HepG2 (cell line): ENCODE measurements around the gene STX5. TPM values are rescaled to one million over a fixed set of nuclear protein-coding genes. Genes with fewer than 3 reads are reported as not detected.

Experiments
- ATF7 ChIP-seq, 2 experiments: fragments of 450-650 bp in 1 of 2; sonication (generic) in 1 of 2; formaldehyde crosslinking in 1 of 2; IDR thresholded peaks; 2 replicates each; pipeline versions ENCODE4 v1.4.0 to v1.6.1; 2016 to 2020; ENCODE audit warnings: antibody characterized with exemption in 1 of 2, mild to moderate bottlenecking in 1 of 2, missing genetic modification reagents in 1 of 2
- HMG20B ChIP-seq: conservative IDR thresholded peaks from 2 replicates; pipeline ENCODE4 v1.6.1; 2016; ENCODE audit warnings: missing genetic modification reagents, missing compliant biosample characterization
- LCORL ChIP-seq, 2 experiments: fragments of 450-650 bp in 1 of 2; sonication (generic) in 1 of 2; formaldehyde crosslinking in 1 of 2; IDR thresholded peaks; 2 replicates each; pipeline versions ENCODE4 v1.5.0 to v1.6.1; 2017 to 2020; ENCODE audit warnings: antibody characterized with exemption in 1 of 2, missing genetic modification reagents in 1 of 2
- MAFG ChIP-seq: sonication (generic); formaldehyde crosslinking; IDR thresholded peaks from 2 replicates; pipeline ENCODE4 v1.5.1; 2020; ENCODE audit warnings: mild to moderate bottlenecking, missing genetic modification reagents
- NFATC3 ChIP-seq: sonication (generic); formaldehyde crosslinking; IDR thresholded peaks from 2 replicates; pipeline ENCODE4 v1.5.1; 2020; ENCODE audit warnings: mild to moderate bottlenecking, missing genetic modification reagents
- NFE2L2 ChIP-seq: fragments of 150-350 bp; IDR thresholded peaks from 2 replicates; pipeline ENCODE4 v1.6.1; 2014; ENCODE audit warnings: low read length
- NR2C2 ChIP-seq: sonication (generic); formaldehyde crosslinking; IDR thresholded peaks from 2 replicates; pipeline ENCODE4 v1.4.0; 2020; ENCODE audit warnings: missing genetic modification reagents, mild to moderate bottlenecking, moderate library complexity, borderline replicate concordance
- ZMYM2 ChIP-seq: sonication (generic); formaldehyde crosslinking; IDR thresholded peaks from 2 replicates; pipeline ENCODE4 v1.8.0; 2022; ENCODE audit warnings: mild to moderate bottlenecking, missing genetic modification reagents
- ZNF292 ChIP-seq: sonication (generic); formaldehyde crosslinking; IDR thresholded peaks from 2 replicates; pipeline ENCODE4 v1.8.1; 2022; ENCODE audit warnings: mild to moderate bottlenecking, low read depth, missing genetic modification reagents, borderline replicate concordance
- ZNF773 ChIP-seq: sonication (generic); formaldehyde crosslinking; IDR thresholded peaks from 2 replicates; pipeline ENCODE4 v1.4.0; 2020; ENCODE audit warnings: missing genetic modification reagents, borderline replicate concordance
- ZSCAN21 ChIP-seq: sonication (generic); formaldehyde crosslinking; IDR thresholded peaks from 2 replicates; pipeline ENCODE4 v1.8.0; 2022; ENCODE audit warnings: mild to moderate bottlenecking, missing genetic modification reagents, moderate library complexity, borderline replicate concordance
- polyA plus RNA-seq, 8 experiments: library from polyadenylated mRNA; depleted of rRNA in 3 of 8; stranded (reverse) in 7 of 8; unstranded in 1 of 8; fragments of >200 nt; fragmentation: Illumina TruSeq in 4 of 8; extraction: Trizol in 4 of 8; gene quantifications; 2 replicates each; pipeline versions ENCODE4 v1.2.1 to v1.2.3, GENCODE V29; 2011 to 2016; ENCODE audit warnings: low read depth in 4 of 8, missing spikeins in 1 of 8, mixed read lengths in 1 of 8; ENCODE audit not compliant: insufficient read depth in 1 of 8
- total RNA-seq, 5 experiments: library from RNA; depleted of rRNA; stranded (reverse); fragments of >200 nt; fragmentation: Illumina TruSeq; extraction: Trizol; gene quantifications; 2 replicates each; pipeline ENCODE4 v1.2.3, GENCODE V29; 2016; ENCODE audit warnings: low read depth in 1 of 5
- TF ChIP-seq, protein P1 (sequence below): sonication (generic); formaldehyde crosslinking; IDR thresholded peaks from 2 replicates; pipeline ENCODE4 v1.4.0; 2020; ENCODE audit warnings: mild to moderate bottlenecking, missing genetic modification reagents
- TF ChIP-seq, protein P2 (sequence below): IDR thresholded peaks from 2 replicates; pipeline ENCODE4 v1.6.1; 2012; ENCODE audit warnings: inconsistent platforms
- TF ChIP-seq, protein P3 (sequence below): sonication (generic); formaldehyde crosslinking; IDR thresholded peaks from 2 replicates; pipeline ENCODE4 v1.4.0; 2020; ENCODE audit warnings: missing genetic modification reagents, borderline replicate concordance
- TF ChIP-seq, protein P4 (sequence below): sonication (generic); formaldehyde crosslinking; IDR thresholded peaks from 2 replicates; pipeline ENCODE4 v1.5.0; 2020; ENCODE audit warnings: missing genetic modification reagents, mild to moderate bottlenecking, borderline replicate concordance

The STX5 gene
- total and polyA plus RNA-seq, 2 of the 13 experiments (the other 11 are each of a cell fraction or from before 2014, with no cell fraction given): 26.9 to 30.0 TPM

DNA sequence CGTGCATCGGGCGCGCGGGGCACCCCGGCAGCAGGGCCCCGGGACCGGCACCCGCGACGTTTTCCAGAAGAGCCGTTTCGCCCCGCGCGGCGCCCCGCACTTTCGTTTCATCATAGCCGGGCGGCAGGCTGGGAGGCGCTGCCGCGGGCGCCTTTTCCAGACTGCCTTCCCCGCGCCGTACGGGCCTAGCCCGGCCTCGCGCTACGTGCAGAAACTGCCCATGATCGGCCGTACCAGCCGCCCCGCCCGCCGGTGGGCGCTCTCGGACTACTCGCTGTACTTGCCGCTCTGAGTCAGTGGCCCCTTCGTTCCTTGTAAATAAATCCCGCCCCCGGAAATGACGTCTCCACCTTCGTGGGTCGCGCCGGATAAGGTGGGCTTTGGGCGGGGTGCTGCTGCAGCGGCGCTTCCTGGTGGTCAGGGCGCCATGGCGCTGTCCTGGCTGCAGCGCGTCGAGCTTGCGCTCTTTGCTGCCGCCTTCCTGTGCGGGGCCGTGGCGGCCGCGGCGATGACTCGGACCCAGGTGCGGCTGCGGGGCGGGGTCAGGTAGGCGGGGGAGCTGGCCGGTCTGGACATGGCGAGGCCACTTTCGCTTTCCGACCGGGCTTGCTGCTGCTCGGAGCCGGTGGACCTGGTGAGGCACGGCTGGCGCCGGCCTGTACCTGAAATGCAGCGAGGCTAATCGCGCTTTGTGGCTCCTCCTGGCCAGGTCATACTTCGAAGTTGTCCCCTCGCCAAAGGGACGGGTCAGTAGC, 44.7 kb downstream of the STX5 start, which contains the start of gene TMEM179B (continued):
- TF ChIP-seq, protein P1, sequence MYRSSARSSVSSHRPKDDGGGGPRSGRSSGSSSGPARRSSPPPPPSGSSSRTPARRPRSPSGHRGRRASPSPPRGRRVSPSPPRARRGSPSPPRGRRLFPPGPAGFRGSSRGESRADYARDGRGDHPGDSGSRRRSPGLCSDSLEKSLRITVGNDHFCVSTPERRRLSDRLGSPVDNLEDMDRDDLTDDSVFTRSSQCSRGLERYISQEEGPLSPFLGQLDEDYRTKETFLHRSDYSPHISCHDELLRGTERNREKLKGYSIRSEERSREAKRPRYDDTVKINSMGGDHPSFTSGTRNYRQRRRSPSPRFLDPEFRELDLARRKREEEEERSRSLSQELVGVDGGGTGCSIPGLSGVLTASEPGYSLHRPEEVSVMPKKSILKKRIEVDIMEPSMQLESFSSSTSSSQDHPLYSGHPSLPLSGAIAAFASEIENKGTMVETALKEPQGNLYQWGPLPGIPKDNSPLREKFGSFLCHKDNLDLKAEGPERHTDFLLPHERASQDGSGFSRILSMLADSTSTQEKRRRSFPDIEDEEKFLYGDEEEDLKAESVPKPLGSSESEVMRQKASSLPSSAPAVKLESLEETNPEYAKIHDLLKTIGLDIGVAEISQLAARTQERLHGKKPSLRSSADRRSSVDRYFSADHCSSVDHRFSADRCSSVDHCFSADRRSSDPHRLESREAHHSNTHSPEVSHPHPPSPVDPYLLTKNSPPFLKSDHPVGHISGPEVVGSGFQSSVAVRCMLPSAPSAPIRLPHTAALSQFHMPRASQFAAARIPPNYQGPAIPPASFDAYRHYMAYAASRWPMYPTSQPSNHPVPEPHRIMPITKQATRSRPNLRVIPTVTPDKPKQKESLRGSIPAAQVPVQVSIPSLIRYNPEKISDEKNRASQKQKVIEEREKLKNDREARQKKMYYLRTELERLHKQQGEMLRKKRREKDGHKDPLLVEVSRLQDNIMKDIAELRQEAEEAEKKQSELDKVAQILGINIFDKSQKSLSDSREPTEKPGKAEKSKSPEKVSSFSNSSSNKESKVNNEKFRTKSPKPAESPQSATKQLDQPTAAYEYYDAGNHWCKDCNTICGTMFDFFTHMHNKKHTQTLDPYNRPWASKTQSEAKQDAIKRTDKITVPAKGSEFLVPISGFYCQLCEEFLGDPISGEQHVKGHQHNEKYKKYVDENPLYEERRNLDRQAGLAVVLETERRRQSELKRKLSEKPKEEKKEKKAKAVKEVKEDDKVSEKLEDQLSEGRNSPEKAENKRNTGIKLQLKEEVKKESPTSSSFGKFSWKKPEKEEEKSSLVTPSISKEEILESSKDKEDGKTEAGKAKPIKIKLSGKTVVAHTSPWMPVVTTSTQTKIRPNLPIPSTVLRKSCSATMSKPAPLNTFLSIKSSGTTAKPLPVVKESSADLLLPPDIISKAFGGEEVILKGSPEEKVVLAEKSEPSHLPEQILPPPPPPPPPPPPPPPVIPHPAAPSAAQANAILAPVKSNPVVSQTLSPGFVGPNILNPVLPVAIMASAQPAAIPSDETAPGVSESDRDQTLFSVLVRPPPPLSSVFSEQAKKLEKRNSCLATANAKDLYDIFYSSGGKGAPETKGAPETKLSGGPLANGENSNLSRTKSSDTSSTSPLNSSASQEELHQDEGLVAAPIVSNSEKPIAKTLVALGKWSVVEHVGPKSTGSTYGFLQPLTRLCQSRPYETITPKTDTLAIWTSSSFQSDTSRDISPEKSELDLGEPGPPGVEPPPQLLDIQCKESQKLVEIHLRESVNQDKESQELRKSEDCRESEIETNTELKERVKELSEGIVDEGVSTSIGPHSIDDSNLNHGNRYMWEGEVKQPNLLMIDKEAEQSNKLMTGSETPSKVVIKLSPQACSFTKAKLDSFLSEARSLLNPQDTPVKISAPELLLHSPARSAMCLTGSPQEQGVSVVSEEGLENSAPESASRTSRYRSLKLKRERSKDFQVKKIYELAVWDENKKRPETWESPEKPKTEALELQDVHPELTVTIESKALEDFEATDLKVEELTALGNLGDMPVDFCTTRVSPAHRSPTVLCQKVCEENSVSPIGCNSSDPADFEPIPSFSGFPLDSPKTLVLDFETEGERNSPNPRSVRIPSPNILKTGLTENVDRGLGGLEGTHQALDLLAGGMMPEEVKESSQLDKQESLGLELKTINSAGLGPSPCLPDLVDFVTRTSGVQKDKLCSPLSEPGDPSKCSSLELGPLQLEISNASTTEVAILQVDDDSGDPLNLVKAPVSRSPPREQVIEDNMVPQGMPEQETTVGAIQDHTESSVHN (CRISPR knock-in tag): peak; percentile 97
- TF ChIP-seq HMG20B (CRISPR knock-in tag): 0 out of 2 replicates have a peak, but pooled peaks have one; percentile 28
- TF ChIP-seq ZNF292 (CRISPR knock-in tag): no peak
- no peak for TF ChIP-seq LCORL (IDR thresholded peaks at IDR 0.05)
- TF ChIP-seq LCORL (CRISPR knock-in tag; IDR thresholded peaks at IDR 0.05): peak; percentile 77; the same call in 1 of the 2 replicates
- peak; percentile 97; the same call in 1 of the 2 replicates for TF ChIP-seq ZSCAN21 (CRISPR knock-in tag)
- TF ChIP-seq NFE2L2: no peak
- TF ChIP-seq, protein P2, sequence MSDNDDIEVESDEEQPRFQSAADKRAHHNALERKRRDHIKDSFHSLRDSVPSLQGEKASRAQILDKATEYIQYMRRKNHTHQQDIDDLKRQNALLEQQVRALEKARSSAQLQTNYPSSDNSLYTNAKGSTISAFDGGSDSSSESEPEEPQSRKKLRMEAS: peak; percentile 91
- TF ChIP-seq, protein P3, sequence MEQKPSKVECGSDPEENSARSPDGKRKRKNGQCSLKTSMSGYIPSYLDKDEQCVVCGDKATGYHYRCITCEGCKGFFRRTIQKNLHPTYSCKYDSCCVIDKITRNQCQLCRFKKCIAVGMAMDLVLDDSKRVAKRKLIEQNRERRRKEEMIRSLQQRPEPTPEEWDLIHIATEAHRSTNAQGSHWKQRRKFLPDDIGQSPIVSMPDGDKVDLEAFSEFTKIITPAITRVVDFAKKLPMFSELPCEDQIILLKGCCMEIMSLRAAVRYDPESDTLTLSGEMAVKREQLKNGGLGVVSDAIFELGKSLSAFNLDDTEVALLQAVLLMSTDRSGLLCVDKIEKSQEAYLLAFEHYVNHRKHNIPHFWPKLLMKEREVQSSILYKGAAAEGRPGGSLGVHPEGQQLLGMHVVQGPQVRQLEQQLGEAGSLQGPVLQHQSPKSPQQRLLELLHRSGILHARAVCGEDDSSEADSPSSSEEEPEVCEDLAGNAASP (CRISPR knock-in tag): peak; percentile 38; the same call in 1 of the 2 replicates
- TF ChIP-seq, protein P4, sequence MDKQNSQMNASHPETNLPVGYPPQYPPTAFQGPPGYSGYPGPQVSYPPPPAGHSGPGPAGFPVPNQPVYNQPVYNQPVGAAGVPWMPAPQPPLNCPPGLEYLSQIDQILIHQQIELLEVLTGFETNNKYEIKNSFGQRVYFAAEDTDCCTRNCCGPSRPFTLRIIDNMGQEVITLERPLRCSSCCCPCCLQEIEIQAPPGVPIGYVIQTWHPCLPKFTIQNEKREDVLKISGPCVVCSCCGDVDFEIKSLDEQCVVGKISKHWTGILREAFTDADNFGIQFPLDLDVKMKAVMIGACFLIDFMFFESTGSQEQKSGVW (CRISPR knock-in tag): no peak
- no peak for TF ChIP-seq ZNF773 (CRISPR knock-in tag)
- peak; percentile 91 for TF ChIP-seq NR2C2 (CRISPR knock-in tag)
- TF ChIP-seq ZMYM2 (CRISPR knock-in tag): peak; percentile 78; the same call in 1 of the 2 replicates
- TF ChIP-seq MAFG (CRISPR knock-in tag): no peak
- TF ChIP-seq ATF7 (IDR thresholded peaks at IDR 0.05): no peak
- TF ChIP-seq ATF7 (CRISPR knock-in tag; IDR thresholded peaks at IDR 0.05): peak; percentile 52; the same call in 1 of the 2 replicates
- TF ChIP-seq NFATC3: no peak
